ENCODE data around the gene STAC3.

The STAC3 gene

GRCh38 chr12:57210461-57210860 is 40.5 kb downstream of the STAC3 start:
- no peak for DNase-seq

GRCh38 chr12:57209916-57210315 is 41.1 kb downstream of the STAC3 start:
- no peak for DNase-seq

DNA sequence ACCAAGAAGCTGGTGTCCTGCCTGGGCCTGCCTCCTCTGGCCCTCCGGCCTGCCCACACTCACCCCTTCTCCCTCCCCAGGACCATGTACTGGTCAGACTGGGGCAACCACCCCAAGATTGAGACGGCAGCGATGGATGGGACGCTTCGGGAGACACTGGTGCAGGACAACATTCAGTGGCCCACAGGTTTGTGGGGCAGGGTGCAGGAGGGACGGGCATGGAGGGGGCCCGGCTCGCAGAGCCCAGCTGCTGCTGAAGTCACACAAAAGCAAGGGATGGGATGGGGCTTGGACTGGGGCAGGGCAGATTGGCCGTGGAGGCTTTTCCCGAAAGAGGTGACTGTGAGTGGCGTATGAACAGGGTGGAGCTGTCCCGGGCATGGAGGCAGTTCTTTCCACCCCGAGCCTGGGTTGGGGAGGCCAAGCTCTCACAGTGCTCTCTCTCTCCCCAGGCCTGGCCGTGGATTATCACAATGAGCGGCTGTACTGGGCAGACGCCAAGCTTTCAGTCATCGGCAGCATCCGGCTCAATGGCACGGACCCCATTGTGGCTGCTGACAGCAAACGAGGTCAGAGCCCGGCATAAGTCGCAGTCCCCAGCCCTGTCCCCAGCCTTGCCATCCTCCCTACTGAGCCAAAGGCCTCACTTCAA is 42.2 kb downstream of the STAC3 start:
- DNase-seq, result no peak

- DNase-seq, result no peak
Measured at GRCh38 chr12:57207731-57208630, 43.0 kb downstream of the STAC3 start.

GRCh38 chr12:57205931-57206330 is 45.1 kb downstream of the STAC3 start:
- DNase-seq, result no peak

GRCh38 chr12:57205186-57205585 is 45.8 kb downstream of the STAC3 start:
- no peak for DNase-seq

DNA sequence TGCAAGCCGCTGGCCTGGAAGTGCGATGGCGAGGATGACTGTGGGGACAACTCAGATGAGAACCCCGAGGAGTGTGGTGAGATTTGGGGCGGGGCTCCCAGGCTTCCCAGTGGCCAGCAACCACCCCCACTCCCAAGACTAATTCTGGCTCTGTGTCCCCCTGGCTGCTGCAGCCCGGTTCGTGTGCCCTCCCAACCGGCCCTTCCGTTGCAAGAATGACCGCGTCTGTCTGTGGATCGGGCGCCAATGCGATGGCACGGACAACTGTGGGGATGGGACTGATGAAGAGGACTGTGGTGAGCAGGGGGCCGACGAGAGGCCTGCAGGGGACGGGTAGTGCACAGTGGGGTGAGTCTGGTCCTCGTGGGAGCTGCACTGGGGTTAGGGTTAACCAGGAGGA is 46.5 kb downstream of the STAC3 start:
- no peak for DNase-seq

DNA sequence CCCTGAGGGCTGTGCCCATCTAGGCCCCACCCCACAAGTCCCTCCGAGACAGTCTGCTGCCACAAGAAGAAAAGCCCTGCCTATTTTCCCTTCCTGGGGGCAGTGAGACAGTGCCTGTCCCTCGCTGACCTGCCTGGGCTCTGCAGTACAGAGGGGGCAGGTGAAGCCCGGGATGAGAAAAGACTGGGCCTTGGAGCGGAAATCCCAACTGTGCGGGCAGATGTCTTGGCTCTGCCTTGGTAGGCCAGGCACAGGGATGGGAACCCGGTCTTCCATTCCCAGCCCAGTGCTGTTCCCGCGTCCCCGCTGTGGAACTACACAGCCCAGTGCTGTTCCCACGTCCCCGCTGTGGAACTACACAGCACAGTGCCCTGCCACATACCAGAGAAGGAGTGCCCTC is 47.2 kb downstream of the STAC3 start:
- peak in 1 of 2 experiments; percentile 65 for DNase-seq

DNA sequence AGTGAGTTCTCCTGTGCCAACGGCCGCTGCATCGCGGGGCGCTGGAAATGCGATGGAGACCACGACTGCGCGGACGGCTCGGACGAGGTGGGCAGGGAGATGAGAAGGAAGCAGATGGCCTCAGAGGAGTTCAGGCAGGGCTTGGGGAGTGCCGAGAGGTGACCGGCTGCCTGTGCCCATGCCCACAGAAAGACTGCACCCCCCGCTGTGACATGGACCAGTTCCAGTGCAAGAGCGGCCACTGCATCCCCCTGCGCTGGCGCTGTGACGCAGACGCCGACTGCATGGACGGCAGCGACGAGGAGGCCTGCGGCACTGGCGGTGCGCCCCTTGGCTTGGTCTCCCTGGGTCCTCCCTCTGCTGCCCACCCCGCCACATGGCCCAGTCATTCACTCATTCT is 47.8 kb downstream of the STAC3 start:
- no peak for DNase-seq

DNA sequence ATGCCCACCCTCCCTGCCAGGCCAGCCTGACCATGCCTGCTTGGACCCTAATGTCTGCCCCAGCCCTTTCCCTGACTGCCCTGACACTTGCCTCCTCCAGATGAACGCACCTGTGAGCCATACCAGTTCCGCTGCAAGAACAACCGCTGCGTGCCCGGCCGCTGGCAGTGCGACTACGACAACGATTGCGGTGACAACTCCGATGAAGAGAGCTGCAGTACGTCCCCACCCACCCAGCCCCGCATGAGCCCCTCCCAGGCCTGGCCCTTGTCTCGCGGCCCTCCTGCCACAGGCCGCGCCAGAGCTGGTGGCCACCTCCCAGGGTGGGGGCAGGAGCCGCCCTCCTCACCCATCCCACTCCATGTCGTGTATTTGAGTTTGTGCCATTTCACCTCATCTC is 48.7 kb downstream of the STAC3 start:
- DNase-seq, result no peak

GRCh38 chr12:57201631-57202030 is 49.4 kb downstream of the STAC3 start:
- DNase-seq, result no peak

GRCh38 chr12:57201219-57201618 is 49.8 kb downstream of the STAC3 start:
- no peak for DNase-seq

GRCh38 chr12:57200497-57200896 is 50.5 kb downstream of the STAC3 start:
- no peak for DNase-seq

DNA sequence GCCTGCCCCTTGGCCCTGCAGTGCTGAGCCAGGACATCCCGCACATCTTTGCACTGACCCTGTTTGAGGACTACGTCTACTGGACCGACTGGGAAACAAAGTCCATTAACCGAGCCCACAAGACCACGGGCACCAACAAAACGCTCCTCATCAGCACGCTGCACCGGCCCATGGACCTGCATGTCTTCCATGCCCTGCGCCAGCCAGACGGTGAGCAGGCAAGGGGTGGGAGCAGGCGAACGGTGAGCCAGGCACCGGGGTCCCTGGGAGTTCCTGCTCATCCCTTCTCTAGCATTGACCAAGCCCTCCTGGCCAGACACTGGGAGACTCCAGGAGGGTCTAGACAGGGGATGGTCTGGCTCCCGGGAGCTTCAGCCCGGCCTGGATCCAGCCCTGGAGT is 51.8 kb downstream of the STAC3 start:
- no peak for DNase-seq

DNA sequence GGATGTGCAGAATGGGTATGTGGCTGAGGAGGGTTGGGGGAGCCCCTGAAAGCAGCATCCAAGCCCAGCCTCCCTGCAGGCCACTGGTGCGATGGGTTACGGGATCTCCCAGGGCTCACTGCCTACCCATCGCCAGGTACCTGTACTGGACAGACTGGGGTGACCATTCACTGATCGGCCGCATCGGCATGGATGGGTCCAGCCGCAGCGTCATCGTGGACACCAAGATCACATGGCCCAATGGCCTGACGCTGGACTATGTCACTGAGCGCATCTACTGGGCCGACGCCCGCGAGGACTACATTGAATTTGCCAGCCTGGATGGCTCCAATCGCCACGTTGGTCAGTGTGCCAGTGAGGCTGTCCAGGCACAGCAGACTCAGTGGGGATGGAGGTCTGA is 52.7 kb downstream of the STAC3 start:
- no peak for DNase-seq

DNA sequence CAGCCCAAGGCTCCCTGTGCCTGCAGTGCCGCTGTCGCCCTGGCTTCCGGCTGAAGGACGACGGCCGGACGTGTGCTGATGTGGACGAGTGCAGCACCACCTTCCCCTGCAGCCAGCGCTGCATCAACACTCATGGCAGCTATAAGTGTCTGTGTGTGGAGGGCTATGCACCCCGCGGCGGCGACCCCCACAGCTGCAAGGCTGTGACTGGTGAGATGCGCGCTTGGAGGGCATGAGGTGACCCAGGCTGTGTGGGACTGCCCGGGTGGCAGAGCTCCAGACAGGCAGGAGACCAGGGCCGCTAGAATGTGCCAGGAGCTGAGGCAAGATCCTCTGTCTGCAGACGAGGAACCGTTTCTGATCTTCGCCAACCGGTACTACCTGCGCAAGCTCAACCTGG is 54.0 kb downstream of the STAC3 start:
- DNase-seq, result no peak

DNA sequence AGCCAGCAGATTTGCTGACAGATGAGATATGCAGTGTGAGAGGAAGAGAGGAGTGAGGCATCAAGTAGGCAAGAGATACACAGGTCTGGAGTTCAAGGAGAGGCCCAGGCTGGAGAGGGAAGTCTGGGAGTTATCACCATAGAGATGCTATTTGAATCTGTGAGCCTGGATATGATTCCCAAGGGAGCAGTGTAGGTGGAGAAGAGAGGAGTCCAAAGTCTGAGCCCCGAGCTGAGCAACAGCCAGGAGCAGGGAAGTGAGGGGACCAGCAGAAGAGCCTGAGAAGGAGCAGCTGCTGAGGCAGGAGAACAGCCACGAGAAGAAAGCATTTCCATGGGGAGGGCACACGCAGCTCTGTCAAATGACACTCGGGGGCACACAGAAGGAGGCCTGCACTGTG is 54.5 kb downstream of the STAC3 start:
- no peak for DNase-seq

- no peak for DNase-seq
Measured at GRCh38 chr12:57195611-57196371, 55.2 kb downstream of the STAC3 start.

DNA sequence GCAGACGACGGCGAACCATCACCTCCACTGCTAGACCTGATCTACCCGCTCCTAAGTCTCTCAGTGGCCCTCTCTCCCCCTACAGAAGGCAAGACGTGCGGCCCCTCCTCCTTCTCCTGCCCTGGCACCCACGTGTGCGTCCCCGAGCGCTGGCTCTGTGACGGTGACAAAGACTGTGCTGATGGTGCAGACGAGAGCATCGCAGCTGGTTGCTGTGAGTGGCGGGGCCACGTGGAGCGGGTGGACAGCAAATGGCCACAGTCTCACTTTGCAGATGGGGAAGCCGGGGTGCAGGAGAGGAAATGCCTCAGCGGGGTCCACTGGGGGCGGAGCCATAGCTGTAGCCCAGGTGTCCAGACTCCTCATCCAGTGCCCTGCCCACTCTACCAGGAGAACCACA is 55.8 kb downstream of the STAC3 start:
- no peak for DNase-seq

GRCh38 chr12:57194253-57194652 is 56.7 kb downstream of the STAC3 start:
- DNase-seq, result no peak

- DNase-seq, result no peak
Measured at GRCh38 chr12:57193706-57194245, 57.2 kb downstream of the STAC3 start.
